ENCODE results near the gene TMEM88. TPM values are rescaled to one million over a fixed set of nuclear protein-coding genes. Genes with fewer than 3 reads are reported as not detected.

TMEM88 gene
- total and polyA plus RNA-seq, 2 of the 8 experiments (the other 6 are each of a cell fraction or from before 2014, with no cell fraction given), result 0.69 to 8.8 TPM

- no peaks in the 10 kb centered on the region for H3K79me2 ChIP-seq (ENCODE audit: control insufficient read depth in 1 of 2, insufficient read depth in 2 of 2, low read length in 2 of 2)
- H3K18ac ChIP-seq (ENCODE audit: extremely low read depth, low read length), result no peak overlapping the region
- H3K56ac ChIP-seq (replicated peaks; ENCODE audit: insufficient read length, low read depth, low read length), result no peak overlapping the region
- CTCF ChIA-PET (ENCODE audit: partially characterized antibody), result no interaction called here
- H4K20me1 ChIP-seq (replicated peaks in 1 of 2; ENCODE audit: control insufficient read depth in 1 of 2, insufficient read depth in 2 of 2, low read length in 2 of 2), result no peaks in the 10 kb centered on the region
- no peak overlapping the region for H4K91ac ChIP-seq (replicated peaks; ENCODE audit: insufficient read length, low read length)
- H3K79me1 ChIP-seq (ENCODE audit: low read depth, low read length), result no peaks in the 10 kb centered on the region
- no peak overlapping the region for H3K4me3 ChIP-seq (ENCODE audit: extremely low read depth in 1 of 4, insufficient read depth in 2 of 4, low read depth in 3 of 4, low read length in 4 of 4)
- H2AFZ ChIP-seq (ENCODE audit: low read length), result no peak overlapping the region
- no peak overlapping the region for H3K9ac ChIP-seq (replicated peaks in 1 of 4; ENCODE audit: extremely low read depth in 1 of 4, low read depth in 3 of 4, low read length in 3 of 4)
- no peaks in the 10 kb centered on the region; the same call in 1 of the 2 replicates for H3K23me2 ChIP-seq (ENCODE audit: low read depth, low read length)
- H4K8ac ChIP-seq (ENCODE audit: extremely low read depth, insufficient read depth, low read length), result no peak overlapping the region
- no peak overlapping the region for H3K4me2 ChIP-seq (ENCODE audit: insufficient read depth in 1 of 2, low read depth in 2 of 2, low read length in 2 of 2)
- no peak overlapping the region for H4K5ac ChIP-seq (ENCODE audit: insufficient read length, low read depth, low read length)
- no peaks in the 10 kb centered on the region; a peak in 1 of 4 replicates for H3K9me3 ChIP-seq (ENCODE audit: insufficient read depth in 2 of 2, low read depth in 1 of 2, low read length in 1 of 2)
- POLR2A ChIA-PET (ENCODE audit: partially characterized antibody), result no interaction called here
- peaks cover 0 to 9% (median 2%) of the 10 kb centered on the region in 4 experiments; a peak in 3 of 8 replicates for H3K36me3 ChIP-seq (ENCODE audit: control insufficient read depth in 2 of 4, insufficient read depth in 4 of 4, low read length in 3 of 4)
- H3K4me1 ChIP-seq (replicated peaks in 1 of 4; ENCODE audit: control insufficient read depth in 3 of 4, insufficient read depth in 4 of 4, low read length in 3 of 4), result peaks cover 0 to 6% (median 3%) of the 10 kb centered on the region in 4 experiments; a peak in 5 of 7 replicates
- H2BK20ac ChIP-seq (ENCODE audit: low read length), result no peak overlapping the region
- 91% methylated on average over 9 of the region's 9 CpGs; no CpG with 5 or more reads in 1 of the 2 experiments for WGBS, 2 experiments (ENCODE audit: extremely low coverage in 1 of 2, insufficient coverage in 1 of 2, insufficient read length in 1 of 2, insufficient replicate concordance in 2 of 2, low coverage in 1 of 2, low lambda C conversion rate in 2 of 2, missing lambda C conversion rate in 1 of 2)
- H3K23ac ChIP-seq (ENCODE audit: insufficient read length), result no peak overlapping the region
- no peak overlapping the region for H3K14ac ChIP-seq (ENCODE audit: insufficient read length)
- H2BK5ac ChIP-seq (ENCODE audit: low read depth, low read length), result no peak overlapping the region
- DNase-seq (ENCODE audit: low read depth in 1 of 2, low spot score in 2 of 2) (no peak), FAIRE-seq (no peak)
- H3K27me3 ChIP-seq (replicated peaks in 1 of 4; ENCODE audit: control insufficient read depth in 3 of 4, extremely low read depth in 1 of 4, insufficient read depth in 3 of 4, low read length in 3 of 4), result no peaks in the 10 kb centered on the region
- no peak overlapping the region for H2AK5ac ChIP-seq (ENCODE audit: low read depth, low read length)
- H3K4ac ChIP-seq (replicated peaks; ENCODE audit: insufficient read length, low read depth, low read length), result no peak overlapping the region
- H2BK120ac ChIP-seq (replicated peaks; ENCODE audit: low read depth, low read length), result no peak overlapping the region
- H3K27ac ChIP-seq (ENCODE audit: low read depth, low read length), result no peak overlapping the region
- no peak overlapping the region for H2BK12ac ChIP-seq (ENCODE audit: low read depth, low read length)
- no peak overlapping the region for H2BK15ac ChIP-seq (ENCODE audit: low read length)
- no peak for TF ChIP-seq SP1 (IDR thresholded peaks at IDR 0.05; ENCODE audit: low read depth, low read length)
Measured at GRCh38 chr17:7894226-7894625, 39.4 kb downstream of the TMEM88 start.
